ENCODE data around the gene RPS6KA4.
A peak's percentile ranks its signal among the peaks of the same experiment; 100 is the strongest.
"Not testable (repeated sequence)": the region's sequence is repeated elsewhere in the genome, so short reads cannot be mapped to it uniquely, and the experiment has no call there.

The RPS6KA4 gene

DNA sequence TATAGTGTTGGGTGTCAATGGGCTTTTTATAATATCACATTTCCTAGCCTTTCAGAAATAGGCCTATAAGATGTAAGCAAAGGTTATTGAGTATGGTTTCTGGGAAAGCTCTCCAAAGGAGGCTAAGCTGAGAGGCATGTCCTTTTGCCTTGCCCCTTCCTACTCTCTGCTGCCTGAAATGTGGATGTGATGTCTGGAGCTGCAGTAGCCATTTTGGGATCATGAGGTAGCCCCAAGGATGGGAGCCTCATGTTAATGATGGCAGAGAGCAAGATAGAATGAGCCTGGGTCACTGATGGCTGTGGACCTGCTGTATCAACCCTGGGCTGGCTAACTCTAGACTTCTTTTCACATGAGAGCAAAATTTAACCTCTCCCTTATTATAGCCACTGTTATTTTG, 29.0 kb downstream of the RPS6KA4 start:
- DNase-seq (ENCODE audit: low spot score) = no peak

DNA sequence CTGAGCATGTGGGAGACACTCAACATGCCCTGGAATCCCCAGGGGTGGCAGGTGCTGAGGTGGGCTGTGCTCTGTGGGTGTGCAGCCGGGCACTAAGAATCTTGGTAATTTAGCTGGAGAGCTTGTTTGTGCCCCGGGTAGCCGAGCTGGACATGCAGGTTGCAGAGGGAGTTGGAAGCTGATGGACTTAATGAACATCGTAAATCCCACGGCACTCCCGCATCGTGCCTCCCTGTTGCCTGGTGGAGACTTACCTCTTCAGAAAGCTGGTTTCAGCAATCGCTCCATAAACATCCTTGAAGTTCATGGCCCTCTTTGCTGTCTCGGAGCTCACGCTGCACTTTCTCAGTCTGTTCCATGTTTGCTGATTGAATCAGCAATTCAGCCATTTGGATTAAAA, 29.9 kb downstream of the RPS6KA4 start:
- DNase-seq (ENCODE audit: low spot score) = no peak

DNA sequence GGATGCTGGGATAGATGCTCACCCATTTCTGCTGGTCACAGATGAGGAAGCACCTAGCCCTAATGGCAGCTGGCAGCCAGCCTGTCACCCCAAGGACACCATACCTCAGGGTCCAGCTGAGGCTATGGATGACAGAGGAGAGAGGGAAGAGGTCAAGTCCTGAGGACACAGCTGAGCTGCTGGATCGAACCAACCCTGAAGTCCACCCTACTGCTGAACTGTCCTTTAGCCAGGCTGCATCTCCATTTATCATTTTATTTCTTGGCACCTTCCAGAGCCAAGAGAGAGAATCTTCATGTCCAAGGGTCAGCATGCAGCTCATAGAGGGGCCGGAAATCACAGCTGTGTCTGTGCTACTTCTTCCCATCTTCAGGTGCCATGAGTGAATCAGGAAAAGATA, 30.9 kb downstream of the RPS6KA4 start:
- no peak for DNase-seq (ENCODE audit: low spot score)

DNA sequence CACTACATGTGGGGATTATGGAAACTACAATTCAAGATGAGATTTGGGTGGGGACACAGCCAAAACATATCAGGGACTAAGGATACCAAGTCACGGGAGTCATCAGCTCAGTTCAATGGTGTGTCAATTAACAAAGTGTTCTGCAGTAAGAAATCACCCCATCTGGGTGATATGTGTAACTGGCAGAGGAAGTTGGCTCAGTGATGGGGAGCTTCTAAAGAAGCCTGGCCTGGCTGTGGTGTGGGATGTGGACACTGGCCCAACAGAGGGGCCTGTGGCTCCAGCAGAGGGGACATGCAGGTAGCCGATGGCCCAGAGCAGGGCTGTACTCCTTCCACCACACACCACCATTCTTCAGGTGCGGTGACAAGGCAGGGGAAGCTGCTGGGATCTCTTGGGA, 31.6 kb downstream of the RPS6KA4 start:
- no peak for DNase-seq (ENCODE audit: low spot score)

DNA sequence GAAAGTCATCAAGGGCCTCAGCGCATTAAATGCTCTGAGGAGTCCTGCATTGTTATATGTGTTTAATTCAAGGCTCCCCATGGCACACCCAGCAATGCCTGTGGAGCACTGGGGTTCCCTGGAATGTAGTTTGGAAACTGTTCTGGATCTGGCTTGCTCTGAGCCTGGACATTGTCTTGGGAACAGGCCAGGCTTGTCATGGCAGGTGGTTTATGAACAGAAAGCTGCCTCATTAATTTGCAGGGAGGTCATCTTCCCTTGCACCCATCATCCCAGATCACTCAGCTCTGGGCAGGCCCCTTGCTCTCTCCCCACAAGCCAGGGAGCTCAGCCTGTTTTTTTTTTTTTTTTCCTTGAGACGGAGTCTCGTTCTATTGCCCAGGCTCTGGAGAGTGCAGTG, 32.9 kb downstream of the RPS6KA4 start:
- DNase-seq (ENCODE audit: low spot score) = no peak

DNA sequence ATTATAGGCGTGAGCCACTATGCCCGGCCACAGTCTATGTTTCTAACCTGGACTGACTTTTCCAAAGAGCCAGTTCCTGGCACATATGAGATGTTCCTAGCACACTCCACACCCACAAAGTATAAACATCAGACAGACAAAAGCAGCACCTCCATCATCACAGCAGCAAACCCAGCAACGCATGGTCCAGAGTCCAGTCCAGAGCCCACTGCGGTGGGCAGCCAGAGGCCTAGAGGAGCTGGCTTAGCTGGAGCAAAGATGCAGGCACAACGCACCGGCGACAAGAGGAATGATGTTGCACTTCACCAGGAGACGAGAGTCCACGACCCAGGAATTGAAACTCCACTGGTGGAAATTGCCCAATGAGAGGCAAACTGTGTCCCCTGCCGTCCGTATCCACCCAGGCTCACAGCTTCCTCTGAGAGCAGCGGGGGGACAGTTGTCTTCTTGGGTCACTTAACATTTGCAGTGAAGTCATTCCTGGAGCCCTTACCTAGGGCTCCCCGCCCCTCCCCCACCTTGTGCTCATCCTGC, 36.6 kb downstream of the RPS6KA4 start:
- DNase-seq (ENCODE audit: low spot score) = no peak

DNA sequence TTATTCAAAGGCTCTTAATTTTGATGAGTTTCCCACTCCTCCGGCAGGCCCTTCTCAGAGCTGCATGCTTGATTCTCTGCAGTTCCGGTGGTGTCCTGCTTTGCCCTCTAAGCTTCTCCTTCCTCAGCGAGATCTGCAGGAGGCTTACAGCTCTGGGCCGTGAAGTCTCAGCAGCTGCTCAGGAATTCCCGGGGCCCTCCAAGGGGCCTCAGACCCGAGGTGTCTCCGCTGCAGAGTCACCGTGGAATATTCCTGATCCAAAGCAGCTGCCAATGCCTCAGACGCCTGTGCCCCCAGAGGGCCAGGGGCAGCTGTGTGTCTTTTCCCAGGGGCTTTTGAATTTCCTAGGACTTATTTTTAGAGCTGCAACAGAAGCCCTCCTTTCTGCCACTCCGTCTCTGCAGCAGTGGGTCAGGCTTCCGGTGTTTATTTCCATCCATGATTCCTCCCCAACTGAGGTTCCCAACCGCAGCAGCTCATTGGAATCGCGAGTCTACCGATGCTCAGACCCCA, 37.2 kb downstream of the RPS6KA4 start:
- DNase-seq (ENCODE audit: low spot score) = no peak

DNA sequence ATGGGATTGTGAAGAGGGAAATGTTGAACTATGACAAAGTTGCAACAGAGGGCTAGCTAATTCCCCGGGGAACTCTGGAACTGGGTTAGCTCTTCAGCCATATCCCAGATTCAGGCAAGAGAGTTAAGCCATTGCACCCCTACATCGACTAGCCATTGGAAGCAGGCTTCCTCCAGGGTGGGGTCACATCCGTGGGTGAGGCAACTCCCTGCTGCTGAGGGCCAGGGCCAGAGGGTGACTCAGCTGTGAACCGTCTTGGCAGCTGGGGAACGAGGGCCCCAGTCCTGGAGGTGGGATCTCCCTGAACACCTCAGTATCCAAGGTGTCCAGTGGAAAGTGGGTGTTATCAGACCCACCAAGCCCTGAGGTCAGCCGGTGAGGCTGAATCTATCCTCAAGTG, 41.1 kb downstream of the RPS6KA4 start:
- peak; percentile 33 for DNase-seq (ENCODE audit: low spot score)

DNA sequence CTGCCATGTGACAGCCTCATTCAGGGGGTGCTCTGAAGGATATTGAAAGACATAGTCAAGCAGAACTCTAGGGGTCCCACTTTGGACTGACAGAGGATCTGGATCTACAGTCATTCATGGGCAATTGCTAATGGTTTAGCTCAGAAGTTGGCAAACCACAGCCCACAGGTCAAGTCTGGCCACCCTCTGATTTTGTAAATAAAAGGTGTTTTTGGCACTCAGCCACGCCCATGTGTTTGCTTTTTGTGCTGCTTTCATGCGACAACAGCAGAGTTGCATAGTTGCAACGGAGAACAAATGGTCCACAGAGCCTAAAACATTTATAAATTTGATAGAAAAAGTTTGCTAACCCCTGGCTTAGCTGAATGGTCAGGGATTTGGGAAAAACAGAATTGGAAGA, 41.7 kb downstream of the RPS6KA4 start:
- no peak for DNase-seq (ENCODE audit: low spot score)

DNA sequence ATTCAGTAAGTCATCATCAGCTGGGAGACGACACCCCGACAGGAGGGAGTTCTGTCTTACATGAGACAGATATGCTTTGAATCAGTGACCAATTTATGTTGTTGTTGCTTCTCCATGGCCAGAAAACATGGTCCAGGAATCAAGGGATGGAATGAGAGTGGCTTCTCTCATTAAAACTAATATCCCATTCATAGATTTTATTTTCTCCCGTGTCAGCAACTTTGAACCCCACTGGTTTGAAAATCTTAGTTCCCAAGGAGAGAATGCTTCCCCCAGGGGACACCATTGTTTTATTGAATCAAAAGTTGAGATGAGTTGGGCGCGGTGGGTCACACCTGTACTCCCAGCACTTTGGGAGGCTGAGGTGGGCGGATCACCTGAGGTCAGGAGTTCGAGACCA, 42.8 kb downstream of the RPS6KA4 start:
- no peak for DNase-seq (ENCODE audit: low spot score)

DNA sequence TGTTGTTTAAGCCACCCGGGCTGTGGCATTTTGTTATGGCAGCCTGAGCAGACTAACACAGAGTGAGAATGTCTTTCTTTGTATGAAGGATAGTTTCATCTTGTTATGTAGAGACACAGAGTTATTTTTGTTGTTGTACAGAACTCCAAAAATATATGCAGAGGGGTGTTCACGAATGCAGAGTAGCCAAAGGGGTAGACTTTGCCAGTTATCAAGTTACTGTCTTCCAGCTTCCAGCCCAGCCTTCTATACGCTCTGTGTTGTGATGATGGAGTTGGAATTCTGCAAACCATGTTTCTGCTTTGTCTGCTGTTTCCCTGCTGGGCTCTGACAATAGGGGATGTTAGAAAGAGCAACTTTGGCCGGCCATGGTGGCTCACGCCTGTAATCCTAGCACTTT, 44.1 kb downstream of the RPS6KA4 start:
- DNase-seq (ENCODE audit: low spot score) = no peak

DNA sequence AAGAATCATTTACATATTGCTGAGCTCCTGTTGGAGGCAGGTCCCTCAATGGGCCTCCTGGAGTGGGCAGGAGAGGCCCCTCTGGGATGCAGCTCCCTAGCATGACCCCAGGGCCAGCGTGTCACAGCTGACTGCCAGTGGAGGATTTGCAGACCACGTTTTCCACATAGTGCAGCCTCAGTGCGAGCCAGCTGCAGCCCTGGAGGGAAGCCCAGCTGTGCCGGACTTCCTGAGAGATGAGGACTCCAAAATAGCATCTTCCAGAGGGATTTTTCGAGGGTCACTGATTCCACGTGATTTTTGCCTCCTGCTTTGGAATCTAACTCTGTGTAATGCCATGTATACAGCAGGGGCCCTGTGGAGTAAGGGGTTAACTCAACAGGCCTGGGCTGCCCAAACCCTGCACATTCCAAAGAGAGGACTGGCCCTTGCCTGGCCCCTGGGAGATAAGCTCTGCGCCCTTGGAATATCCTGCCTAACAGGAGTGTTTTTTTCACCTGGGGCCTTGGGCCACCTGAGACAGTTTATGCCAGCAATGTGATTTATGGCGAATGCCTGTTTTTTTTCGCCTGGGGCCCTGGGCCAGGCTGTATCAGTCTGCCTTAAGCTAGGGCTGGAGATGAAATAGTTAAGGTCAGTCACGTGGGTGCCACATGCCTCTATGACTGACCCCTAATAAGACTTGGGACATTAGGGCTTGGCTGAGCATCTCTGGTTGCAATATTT, 47.4 kb downstream of the RPS6KA4 start:
- DNase-seq (ENCODE audit: low spot score) = no peak

DNA sequence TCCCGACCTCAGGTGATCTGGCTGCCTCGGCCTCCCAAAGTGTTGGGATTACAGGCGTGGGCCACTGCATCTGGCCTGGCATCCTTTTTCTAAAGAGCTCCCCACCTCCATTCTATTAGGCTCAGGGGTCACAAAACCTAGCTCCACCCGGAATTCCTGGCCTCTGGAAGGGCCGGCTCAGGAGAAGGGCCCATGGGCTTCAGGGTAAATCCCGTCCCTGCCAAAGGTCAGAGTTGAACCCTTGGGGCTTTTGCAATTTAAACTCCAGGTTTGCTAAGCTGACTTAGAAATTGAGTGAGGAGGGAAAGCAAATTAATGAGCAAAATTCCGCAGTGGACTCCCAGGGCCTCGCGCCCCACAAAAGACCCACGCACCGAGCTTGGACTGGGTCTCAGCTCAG, 48.3 kb downstream of the RPS6KA4 start:
- DNase-seq (ENCODE audit: low spot score) = no peak

DNA sequence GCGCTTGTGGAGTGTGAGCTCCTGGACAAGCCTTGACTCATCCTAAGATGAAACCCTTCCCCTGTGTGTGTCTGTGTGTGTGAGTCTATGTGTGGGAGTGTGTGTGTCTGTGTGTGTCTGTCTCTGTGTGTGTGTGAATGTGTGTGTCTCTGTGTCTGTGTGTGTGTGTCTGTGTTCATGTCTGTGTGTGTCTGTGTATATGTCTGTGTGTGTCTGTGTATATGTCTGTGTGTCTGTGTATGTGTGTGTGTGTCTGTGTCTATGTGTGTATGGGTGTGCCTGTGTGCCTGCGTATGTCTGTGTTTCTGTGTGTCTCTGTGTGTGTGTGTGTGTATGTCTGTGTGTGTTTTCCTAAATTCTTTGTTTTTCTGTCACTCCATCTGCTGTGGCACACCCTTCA, 48.7 kb downstream of the RPS6KA4 start:
- DNase-seq (ENCODE audit: low spot score) = no peak

DNA sequence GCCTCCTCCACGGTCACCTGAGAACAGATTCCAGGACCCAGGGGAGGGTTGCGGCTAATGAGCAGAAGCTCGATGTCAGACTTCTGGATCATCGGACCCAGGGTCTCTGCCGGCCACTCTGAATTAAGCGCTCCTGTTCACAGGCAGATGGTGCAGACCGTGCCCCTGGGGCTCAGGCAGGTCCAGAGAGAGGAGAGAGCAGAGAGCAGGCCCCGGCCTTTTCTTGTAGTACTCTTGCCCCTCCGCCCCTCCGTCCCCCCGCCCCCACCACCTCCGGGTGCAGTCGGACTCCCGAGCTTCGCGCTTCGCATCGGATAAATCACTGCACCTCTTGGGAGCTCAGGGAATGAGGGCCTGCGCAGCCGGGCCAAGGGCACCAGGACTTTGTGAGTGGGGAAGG, 50.3 kb downstream of the RPS6KA4 start:
- no peak for DNase-seq (ENCODE audit: low spot score)

DNA sequence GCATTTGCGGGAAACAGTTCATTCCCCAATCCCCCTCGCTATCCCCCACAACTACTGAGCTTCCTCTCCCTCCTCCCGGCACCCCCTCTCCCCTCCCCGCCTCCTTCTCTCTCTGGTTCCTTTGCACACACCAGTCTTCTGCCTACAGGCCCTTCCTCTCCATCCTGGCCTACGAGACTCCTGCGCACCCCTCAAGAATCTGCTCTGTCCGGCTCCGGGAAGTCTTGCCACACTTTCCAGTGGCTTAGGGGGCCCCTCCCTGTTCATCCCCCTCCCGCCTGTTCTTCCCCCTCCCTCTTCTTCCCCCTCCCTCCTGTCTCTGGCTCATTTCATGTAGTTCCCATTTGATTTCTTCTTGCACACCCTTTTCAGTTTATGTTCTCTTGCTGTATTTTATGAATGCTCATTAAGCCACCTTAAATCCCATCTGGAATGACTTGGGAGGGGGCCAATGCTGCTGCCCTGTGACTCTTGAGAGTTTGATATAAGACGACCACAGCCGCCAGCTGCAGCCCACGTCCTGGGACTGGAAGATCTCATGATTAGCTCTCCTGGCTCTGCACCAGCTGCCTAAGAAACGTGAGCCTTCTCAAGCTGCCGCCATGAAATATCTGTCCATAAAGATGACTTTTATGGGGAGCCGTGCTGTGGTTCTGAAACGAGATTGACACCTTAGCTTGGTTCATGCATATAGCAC, 50.9 kb downstream of the RPS6KA4 start:
- DNase-seq (ENCODE audit: low spot score) = no peak

DNA sequence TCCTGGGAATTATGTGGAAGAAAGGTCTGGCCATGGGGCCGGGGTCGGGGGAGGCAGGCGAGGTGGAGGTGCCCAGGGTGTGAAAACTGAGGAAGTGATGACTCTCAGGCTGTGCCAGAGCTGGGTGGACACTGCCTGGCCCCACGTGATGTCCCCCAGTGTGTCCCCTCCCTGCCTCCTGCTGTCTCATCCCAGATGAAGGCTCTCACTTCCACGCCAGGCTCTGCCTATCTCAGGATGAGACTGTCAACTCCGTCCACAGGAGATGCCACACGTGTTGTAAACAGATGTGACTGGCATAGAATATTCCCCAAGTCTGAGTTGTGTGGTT, 51.4 kb downstream of the RPS6KA4 start:
- DNase-seq (ENCODE audit: low spot score) = no peak

DNA sequence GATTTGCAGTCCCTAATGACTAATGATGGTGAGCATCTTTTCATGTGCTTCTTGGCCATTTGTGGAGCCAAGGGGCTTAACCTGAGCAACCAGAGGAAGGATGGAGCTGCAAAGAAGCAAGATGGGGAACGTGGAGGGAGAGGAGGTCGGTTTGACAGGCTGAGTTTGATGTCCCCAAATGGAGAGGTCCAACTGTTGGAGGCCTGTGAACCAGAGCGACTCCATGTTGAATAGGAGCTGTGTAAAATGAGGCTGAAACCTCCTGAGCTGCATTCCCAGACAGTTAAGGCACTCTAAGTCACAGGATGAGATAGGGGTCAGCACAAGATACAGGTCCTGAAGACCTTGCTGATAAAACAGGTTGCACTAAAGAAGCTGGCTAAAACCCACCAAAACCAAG, 54.5 kb downstream of the RPS6KA4 start:
- no peak for DNase-seq (ENCODE audit: low spot score)

DNA sequence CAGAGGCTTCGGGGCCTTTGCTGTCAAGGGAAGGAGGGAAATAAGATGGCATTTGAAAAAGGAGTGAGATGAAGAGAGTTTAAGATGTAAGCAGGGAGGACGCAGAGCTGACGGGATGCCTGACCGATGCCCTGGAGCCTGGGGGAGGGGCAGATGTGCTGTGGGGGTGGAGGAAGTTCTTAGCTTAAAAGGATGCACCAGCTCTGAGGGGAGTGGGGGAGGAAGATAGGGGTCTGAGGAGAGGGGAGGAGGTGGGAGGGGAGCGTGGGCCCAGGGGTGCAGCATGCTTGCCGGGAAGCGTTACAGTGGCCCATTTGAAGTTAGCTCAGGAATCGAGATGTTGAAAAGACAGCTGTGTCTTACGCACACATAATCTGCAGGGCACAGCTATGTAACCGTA, 56.3 kb downstream of the RPS6KA4 start:
- DNase-seq (ENCODE audit: low spot score) = no peak

DNA sequence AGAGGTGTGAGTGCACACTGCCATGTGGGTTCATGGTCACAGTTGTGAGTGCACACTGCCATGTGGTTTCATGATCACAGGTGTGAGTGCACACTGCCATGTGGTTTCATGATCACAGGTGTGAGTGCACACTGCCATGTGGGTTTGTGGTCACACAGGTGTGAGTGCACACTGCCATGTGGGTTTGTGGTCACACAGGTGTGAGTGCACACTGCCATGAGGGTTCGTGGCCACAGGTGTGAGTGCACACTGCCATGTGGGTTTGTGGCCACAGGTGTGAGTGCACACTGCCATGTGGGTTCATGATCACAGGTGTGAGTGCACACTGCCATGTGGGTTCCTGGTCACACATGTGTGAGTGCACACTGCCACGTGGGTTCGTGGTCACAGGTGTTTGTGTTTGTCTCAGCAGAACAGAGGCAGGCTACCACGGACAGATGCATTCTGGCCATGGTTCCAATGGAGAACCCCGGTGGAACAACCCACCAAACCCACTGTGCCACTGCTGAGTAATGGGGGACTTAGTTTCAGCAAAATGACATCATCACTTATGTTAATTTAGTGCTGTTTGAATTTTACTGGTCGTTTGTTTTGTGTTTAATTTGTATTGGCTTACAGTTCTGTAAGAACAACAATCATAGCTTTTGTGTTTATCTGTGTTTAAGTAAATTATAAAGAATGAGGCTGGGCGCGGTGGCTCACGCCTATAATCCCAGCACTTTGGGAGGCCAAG, 57.2 kb downstream of the RPS6KA4 start:
- no peak for DNase-seq (ENCODE audit: low spot score)

DNA sequence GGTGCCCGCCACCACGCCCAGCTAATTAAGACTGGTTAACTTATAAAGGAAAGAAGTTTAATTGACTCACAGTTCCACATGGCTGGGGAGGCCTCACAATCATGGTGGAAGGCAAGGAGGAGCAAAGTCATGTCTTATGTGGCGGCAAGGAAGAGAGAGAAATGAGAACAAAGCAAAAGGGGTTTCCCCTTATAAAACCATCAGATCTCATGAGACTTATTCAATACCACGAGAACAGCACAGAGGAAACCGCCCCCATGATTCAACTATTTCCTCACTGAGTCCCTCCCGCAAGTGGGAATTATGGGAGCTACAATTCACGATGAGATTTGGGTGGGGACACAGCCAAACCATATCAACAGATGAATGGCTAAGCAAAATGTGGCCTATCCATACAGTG, 59.3 kb downstream of the RPS6KA4 start:
- not testable (repeated sequence) for DNase-seq (ENCODE audit: low spot score)

DNA sequence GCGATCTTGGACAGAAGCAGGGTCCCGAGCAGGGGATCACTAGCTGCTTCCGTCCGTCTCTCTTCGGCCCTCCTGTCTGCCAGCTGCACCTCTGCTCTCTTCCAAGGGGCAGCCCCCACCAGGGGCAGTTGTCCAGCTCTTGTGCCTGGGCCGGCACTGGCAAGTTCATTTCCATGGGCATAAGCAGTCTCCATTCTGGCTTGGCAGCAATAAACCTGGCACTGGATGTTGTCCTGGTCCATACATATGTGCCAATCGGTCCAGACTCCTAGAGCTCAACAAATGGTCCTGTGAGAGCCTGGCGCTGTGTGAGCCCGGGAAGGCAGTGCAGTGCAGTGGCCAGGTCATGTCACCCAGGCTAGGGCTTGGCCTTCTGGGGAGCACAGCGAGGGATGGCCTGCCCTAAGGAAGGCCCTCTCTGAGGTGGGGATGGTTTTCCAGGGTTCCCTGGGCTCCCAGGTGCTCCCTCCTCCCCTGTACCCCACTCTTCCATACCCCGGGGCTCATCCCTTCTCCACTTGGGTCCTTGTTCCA, 60.4 kb downstream of the RPS6KA4 start:
- DNase-seq (ENCODE audit: low spot score) = no peak

Measured in hematopoietic multipotent progenitor cell treated with erythropoietin and hydrocortisone succinate and interleukin-3 and kit ligand, for 17 days (in vitro differentiated cells).